GM18502 (cell line): ENCODE data around the gene PLEKHA4.

Experiments used
- ATAC-seq: cut with Tn5 transposase; IDR thresholded peaks from one replicate; pipeline ENCODE4 v1.9.1; 2021; ENCODE audit warnings: mild to moderate bottlenecking; ENCODE audit not compliant: unreplicated experiment, poor library complexity

PLEKHA4 gene

DNA sequence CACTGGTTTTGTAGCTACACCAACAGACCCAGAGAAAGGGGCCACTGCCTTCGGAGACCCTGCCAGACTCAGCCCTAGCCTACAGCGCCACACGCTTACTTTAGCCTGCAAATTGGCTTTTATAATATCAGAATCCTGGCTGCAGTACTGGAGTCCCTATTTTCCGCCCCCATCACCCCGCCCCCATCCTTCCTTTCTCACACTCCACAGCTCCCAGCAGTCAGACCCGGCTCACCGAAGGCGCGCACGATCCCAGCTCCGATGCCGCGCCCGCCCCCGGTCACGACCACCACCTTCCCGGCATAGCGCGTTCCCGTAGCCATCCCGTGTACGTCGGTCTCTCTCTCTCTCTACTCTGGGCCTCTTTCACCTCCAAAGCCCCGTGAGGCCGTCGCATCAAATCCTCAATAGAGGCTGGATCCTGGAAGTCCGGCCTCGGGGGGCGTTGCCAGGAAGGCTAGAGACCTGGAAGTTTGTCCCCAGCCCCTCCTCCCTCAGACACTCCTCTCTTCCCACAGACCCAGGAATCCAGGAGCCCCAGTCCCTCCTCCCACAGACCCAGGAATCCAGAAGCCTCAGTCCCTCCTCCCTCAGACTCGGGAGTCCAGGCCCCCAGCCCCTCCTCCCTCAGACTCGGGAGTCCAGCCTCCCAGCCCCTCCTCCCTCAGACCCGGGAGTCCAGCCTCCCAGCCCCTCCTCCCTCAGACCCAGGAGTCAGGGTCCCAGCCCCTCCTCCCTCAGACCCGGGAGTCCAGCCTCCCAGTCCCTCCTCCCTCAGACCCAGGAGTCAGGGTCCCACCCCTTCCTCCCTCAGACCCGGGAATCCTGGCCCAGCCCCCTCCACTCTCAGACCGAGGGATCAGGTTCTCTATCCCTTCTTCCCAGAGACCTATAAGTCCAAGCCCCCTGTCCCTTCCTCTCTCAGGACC is 32.1 kb downstream of the PLEKHA4 start, which contains the start of gene HSD17B14:
TSS of gene HSD17B14 (minus strand) at position 403 of the 929 bp plus-strand sequence. CDS start at position 323, 80 bp downstream.
- ATAC-seq: peak; percentile 16

GRCh38 chr19:48835734-48836088 is 32.7 kb downstream of the PLEKHA4 start:
- ATAC-seq: peak; percentile 72

- ATAC-seq: no peak
These were observed 34.4 kb downstream of the PLEKHA4 start for GRCh38 chr19:48833977-48834376.

- ATAC-seq: no peak
These were observed 35.4 kb downstream of the PLEKHA4 start for GRCh38 chr19:48833049-48833448.

DNA sequence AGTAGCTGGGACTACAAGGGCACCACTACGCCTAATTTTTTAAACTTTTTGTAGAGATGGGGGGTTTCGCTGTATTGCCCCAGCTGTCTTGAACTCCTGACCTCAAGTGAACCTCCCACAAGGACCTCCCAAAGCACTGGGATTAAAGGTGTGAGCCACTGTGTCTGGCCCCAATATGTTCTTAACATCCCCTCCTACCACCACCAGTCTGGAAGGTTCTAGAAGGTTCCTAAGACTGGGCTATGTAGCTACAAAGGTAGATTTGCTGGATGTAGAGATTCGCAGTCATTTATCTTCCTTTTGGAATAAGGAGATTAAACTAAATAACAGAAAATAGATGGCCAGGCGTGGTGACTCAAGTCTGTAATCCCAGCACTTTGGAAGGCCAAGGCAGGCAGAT is 37.5 kb downstream of the PLEKHA4 start:
- no peak for ATAC-seq

DNA sequence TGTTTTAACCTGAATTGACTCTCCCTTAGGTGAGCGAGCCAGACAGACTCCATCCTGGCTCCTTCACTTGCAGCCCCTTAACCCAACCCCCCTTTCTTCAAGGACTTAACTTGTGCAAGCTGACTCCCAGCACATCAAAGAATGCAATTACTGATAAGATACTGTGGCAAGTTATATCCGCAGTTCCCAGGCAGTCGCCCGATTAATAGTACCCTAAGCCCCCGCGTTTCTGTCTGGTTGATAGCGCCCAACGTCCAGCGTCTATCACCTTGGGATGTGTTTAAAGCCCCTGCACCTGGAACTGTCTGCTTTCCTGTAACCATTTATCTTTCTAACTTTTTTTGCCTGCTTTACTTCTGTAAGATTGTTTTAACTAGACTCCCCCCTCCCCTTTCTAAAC is 38.3 kb downstream of the PLEKHA4 start:
- ATAC-seq: no peak

GRCh38 chr19:48826606-48827020 is 41.8 kb downstream of the PLEKHA4 start:
- no peak for ATAC-seq

- ATAC-seq: no peak
These were observed 45.9 kb downstream of the PLEKHA4 start for GRCh38 chr19:48822514-48822913.

GRCh38 chr19:48821633-48822032 is 46.8 kb downstream of the PLEKHA4 start:
- ATAC-seq: no peak

- ATAC-seq: no peak
These were observed 49.0 kb downstream of the PLEKHA4 start for GRCh38 chr19:48819366-48819816.

- ATAC-seq: no peak
These were observed 50.1 kb downstream of the PLEKHA4 start for GRCh38 chr19:48818234-48818820.

GRCh38 chr19:48817585-48818124 is 50.8 kb downstream of the PLEKHA4 start:
- ATAC-seq: no peak

GRCh38 chr19:48815870-48816501 is 52.4 kb downstream of the PLEKHA4 start:
- ATAC-seq: no peak

- no peak for ATAC-seq
These were observed 53.5 kb downstream of the PLEKHA4 start for GRCh38 chr19:48814895-48815294.

DNA sequence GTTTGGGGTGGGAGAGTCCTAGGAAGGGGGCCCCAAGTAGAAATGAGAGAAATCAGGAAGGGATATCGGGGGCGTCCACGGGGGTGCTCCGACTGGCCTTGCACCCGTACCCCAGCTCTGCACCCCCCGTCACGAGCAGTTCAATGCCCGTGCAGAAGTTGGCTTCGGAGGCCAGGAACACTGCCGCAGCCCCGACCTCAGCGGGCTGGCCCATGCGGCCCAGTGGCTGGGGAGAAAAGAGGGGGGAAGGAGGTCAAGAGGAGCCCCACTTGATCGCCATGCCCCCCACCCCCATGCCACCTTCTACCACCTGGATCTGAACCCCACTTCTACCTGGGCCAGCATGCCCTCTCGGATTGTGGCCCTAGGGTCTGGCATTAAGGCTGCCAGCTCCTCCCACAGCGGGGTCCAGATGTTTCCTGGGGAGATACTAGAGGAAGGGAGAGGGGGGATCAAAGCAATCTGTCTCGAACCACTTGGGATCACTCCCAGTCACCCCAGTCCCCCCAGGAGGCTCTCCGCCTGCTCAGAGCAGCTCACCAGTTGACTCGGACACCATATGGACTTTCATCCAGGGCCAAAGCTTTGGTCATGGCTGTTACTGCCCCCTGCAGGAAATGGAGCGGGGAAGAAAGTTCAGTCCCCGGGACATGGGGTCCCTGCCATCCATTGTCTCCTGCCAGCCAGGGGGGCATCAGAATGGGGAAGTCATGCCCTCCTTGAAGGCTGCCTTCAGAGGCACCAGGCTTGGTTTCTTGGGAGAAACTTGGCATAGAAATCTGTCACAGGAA is 55.1 kb downstream of the PLEKHA4 start:
- ATAC-seq: no peak

DNA sequence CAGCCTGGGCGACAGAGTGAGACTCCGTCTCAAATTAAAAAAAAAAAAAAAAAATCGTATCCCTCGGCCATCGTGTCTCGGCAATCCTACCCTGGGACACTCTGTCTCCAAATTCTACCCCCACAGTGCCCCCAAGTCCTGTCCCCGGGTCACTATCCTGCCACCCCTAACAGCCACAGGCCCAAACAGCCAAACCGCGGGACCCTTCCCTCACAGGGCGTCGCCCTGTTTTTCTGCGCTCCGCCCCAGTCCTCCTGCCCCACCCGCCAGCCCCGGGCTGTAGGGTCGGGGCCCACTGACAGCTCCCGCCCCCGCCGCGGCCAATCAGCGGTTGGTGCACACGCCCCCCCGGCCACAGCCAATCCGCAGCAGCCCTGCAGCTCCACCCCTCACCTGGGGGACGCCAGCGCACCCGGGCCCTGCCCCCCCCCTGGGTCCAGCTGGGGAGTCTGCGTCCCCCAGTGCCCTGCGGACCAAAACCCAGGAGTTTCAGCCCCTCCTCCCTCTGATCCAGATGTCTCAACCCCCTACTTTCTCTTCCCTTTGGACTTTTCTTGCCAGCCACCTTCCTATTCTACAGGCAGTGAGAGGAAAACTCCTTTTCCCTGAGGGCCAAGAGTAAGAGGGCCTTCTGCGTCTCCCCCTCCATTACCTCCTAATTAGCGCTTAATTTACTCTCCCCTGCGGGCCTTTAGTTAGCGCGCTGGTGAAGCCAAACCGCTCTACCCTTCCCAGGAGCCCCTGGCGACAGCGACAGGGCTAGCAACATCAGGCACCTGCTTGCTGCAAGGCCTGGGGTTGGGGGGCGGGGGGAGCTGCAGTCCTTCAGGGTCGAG is 56.1 kb downstream of the PLEKHA4 start:
- ATAC-seq: peak; percentile 50

GRCh38 chr19:48810151-48810550 is 58.3 kb downstream of the PLEKHA4 start:
- no peak for ATAC-seq

DNA sequence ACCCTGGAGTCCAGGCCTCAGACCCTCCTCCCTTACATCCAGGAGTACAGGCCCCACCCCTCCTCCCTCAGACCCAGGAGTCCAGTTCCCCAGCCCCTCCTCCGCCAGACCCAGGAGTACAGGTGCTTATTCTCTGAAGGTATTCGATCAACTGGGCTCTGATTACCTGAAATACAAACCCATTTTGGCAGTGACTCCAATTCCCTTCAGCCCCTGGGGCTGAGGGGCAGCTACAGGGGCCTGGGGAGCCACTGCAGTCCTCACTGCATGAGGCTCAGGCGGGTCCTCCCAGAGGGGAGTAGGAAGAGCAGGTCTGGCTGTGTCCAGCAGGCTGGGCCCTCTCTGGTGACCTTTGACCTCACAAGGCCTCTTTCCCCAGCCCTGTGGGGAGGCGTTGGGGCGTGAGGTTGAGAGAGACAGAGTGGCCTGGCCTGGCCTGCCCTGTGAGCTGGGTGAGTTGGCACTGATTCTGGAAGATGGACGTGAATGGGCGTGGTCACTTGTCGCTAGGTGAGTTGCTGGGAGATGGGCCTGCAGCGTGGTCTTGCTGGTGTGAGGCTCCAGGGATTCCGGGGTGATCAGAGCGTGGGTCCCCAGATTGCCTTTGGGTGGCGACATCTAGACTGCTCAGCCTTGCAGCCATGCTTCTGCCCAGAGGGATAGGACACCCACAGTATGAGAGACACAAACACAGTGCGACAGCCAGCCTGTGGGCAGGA is 60.7 kb downstream of the PLEKHA4 start:
- ATAC-seq: no peak
